Keratinocyte (primary cell): ENCODE results near the gene TMCC2. TPM values are rescaled to one million over a fixed set of nuclear protein-coding genes. Genes with fewer than 3 reads are reported as not detected.

Source experiments
- DNase-seq: peaks from one replicate; pipeline ENCODE4 v3.0.0-alpha.2; 2011; ENCODE audit warnings: low read depth, missing footprints, low spot score
- FAIRE-seq: peaks from 2 replicates; lab custom pipeline; 2011; peaks lifted over from hg19 to GRCh38; lab: Jason Lieb, UNC
- H2AFZ ChIP-seq: 2 replicates; pipeline ENCODE4 v1.6.0; 2012; ENCODE audit warnings: low read length, control low read depth, inconsistent platforms; ENCODE audit not compliant: control insufficient read depth
- H3K27ac ChIP-seq: 2 replicates; pipeline ENCODE4 v1.5.1; 2011; ENCODE audit warnings: low read length; ENCODE audit not compliant: control insufficient read depth, insufficient read depth
- H3K27me3 ChIP-seq: 3 replicates; pipeline ENCODE4 v1.6.0; 2011; ENCODE audit warnings: low read length; ENCODE audit not compliant: control insufficient read depth, insufficient read depth; ENCODE audit errors: extremely low read depth
- H3K36me3 ChIP-seq, 2 experiments: 2 replicates in 1 of 2; 3 replicates in 1 of 2; pipeline ENCODE4 v1.5.1; 2011; ENCODE audit warnings: low read length in 2 of 2, mild to moderate bottlenecking in 1 of 2; ENCODE audit not compliant: control insufficient read depth in 2 of 2, insufficient read depth in 2 of 2; ENCODE audit errors: extremely low read depth in 1 of 2
- H3K4me1 ChIP-seq: 3 replicates; pipeline ENCODE4 v1.5.1; 2011; ENCODE audit warnings: low read length; ENCODE audit not compliant: control insufficient read depth, insufficient read depth; ENCODE audit errors: extremely low read depth
- H3K4me2 ChIP-seq: 3 replicates; pipeline ENCODE4 v1.6.0; 2011; ENCODE audit warnings: low read depth, low read length; ENCODE audit not compliant: control insufficient read depth, insufficient read depth; ENCODE audit errors: extremely low read depth
- H3K4me3 ChIP-seq, 3 experiments: fragments of 200-600 bp in 1 of 3; sonication (generic) in 1 of 3; 2 replicates in 2 of 3; 3 replicates in 1 of 3; pipeline ENCODE4 v1.5.1; 2011 to 2016; ENCODE audit warnings: low read length in 3 of 3, mild to moderate bottlenecking in 3 of 3, control low read depth in 2 of 3, inconsistent platforms in 1 of 3, low read depth in 1 of 3, mixed read lengths in 1 of 3, mixed run types in 1 of 3, moderate library complexity in 1 of 3; ENCODE audit not compliant: control insufficient read depth in 2 of 3, insufficient read depth in 2 of 3; ENCODE audit errors: extremely low read depth in 1 of 3
- H3K79me2 ChIP-seq: 2 replicates; pipeline ENCODE4 v1.6.0; 2012; ENCODE audit warnings: low read length; ENCODE audit not compliant: control insufficient read depth, insufficient read depth
- H3K9ac ChIP-seq: 3 replicates; pipeline ENCODE4 v1.6.0; 2011; ENCODE audit warnings: low read length; ENCODE audit not compliant: control insufficient read depth, insufficient read depth; ENCODE audit errors: extremely low read depth
- H3K9me1 ChIP-seq: 3 replicates; pipeline ENCODE4 v1.6.0; 2011; ENCODE audit warnings: low read length; ENCODE audit not compliant: control insufficient read depth, insufficient read depth; ENCODE audit errors: extremely low read depth
- H3K9me3 ChIP-seq: 2 replicates; pipeline ENCODE4 v1.5.1; 2012; ENCODE audit warnings: low read depth, low read length; ENCODE audit not compliant: control insufficient read depth
- H4K20me1 ChIP-seq: 3 replicates; pipeline ENCODE4 v1.6.0; 2011; ENCODE audit warnings: low read length; ENCODE audit not compliant: control insufficient read depth, insufficient read depth; ENCODE audit errors: extremely low read depth
- CTCF ChIP-seq, 3 experiments: IDR thresholded peaks in 1 of 3; conservative IDR thresholded peaks in 1 of 3; optimal IDR thresholded peaks in 1 of 3; 2 replicates in 2 of 3; 3 replicates in 1 of 3; pipeline versions ENCODE3 to v1.5.1; 2011; ENCODE audit warnings: low read length in 3 of 3, mild to moderate bottlenecking in 3 of 3, moderate library complexity in 2 of 3, control low read depth in 1 of 3, inconsistent platforms in 1 of 3; ENCODE audit not compliant: insufficient read depth in 2 of 3; ENCODE audit errors: extremely low read depth in 1 of 3
- EZH2 ChIP-seq: IDR thresholded peaks from one replicate; pipeline ENCODE4 v1.6.1; 2012; ENCODE audit warnings: inconsistent platforms, mild to moderate bottlenecking, low read length, moderate library complexity
- dilution Hi-C: fragments of 300-500 bp; cut with MboI; formaldehyde crosslinking; loops from one replicate; pipeline ENCODE4 v1.7.0; 2020; ENCODE audit warnings: low sequenced_read_pairs; ENCODE audit not compliant: extremely low pct_ligation_motif_present
- polyA plus RNA-seq, 5 experiments: library from polyadenylated mRNA; depleted of rRNA in 3 of 5; stranded (reverse) in 3 of 5; stranded (forward) in 1 of 5; unstranded in 1 of 5; fragments of >200 nt; gene quantifications; 1 replicate in 1 of 5; 2 replicates in 3 of 5; 3 replicates in 1 of 5; pipeline versions ENCODE4 v1.2.1 to v1.2.3, GENCODE V29; 2011 to 2012; ENCODE audit warnings: missing spikeins in 2 of 5, low read depth in 1 of 5, low replicate concordance in 1 of 5

Gene TMCC2
- polyA plus RNA-seq, 1 donor (not counting 4 experiments of a cell fraction or from before 2014, with no cell fraction given), result 0.60 TPM

DNA sequence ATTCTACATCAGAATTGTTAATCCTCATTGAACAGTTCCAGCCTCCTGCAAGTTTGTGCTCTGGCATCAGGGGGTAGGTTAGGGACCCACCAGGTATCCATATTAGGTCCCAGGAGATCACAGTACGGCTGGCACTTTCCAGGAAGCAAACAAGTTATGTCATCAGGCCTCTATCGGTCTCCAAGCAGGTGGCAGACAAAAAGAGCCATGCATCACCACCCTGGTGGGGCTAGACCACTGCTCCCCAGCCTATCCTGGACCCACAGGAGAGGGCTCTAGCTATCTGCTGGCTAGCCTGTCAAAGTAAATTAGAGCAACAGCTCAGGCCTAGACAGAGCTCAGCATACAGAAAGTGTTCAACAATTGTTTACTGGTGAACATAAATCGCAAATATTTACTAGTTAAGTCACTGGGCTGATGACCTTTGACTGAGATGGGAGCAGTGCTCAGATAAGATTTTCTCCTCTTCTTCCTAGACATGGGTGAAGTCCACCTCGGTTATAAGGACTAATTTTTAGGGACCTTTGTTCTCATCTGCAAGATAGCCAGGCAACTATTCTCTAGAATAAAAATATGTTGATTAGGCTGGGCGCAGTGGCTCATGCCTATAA, 87.4 kb downstream of the TMCC2 start:
- Histone ChIP-seq H3K36me3 (peaks cover 16 to 25% of the 10 kb centered on the region in 2 experiments), H3K4me3 (no peak overlapping the region)

GRCh38 chr1:205316161-205316566, 88.4 kb downstream of the TMCC2 start:
- peak overlapping the region; percentile 97 for H3K4me2 ChIP-seq
- FAIRE-seq, result no peak
- no peak for TF ChIP-seq EZH2
- TF ChIP-seq CTCF (optimal IDR thresholded peaks at IDR 0.05 in 1 of 3, IDR thresholded peaks at IDR 0.05 in 1 of 3, conservative IDR thresholded peaks at IDR 0.05 in 1 of 3; ENCODE audit: extremely low read depth in 1 of 3, insufficient read depth in 2 of 3, low read length in 3 of 3), result no peak

More for the DNA sequence above, 87.4 kb downstream of the TMCC2 start:
- Histone ChIP-seq H3K9ac (no peak overlapping the region), H3K4me1 (peaks cover 42% of the 10 kb centered on the region), H3K27ac (no peak overlapping the region), H3K9me3 (no peaks in the 10 kb centered on the region), H2AFZ (no peak overlapping the region), H3K79me2 (peaks cover 95% of the 10 kb centered on the region), H3K9me1 (no peaks in the 10 kb centered on the region), H4K20me1 (no peaks in the 10 kb centered on the region), H3K4me2 (no peak overlapping the region), H3K27me3 (no peaks in the 10 kb centered on the region)
- FAIRE-seq, result no peak
- dilution Hi-C loops, result no loop called here
- no peak for TF ChIP-seq CTCF (optimal IDR thresholded peaks at IDR 0.05 in 1 of 3, IDR thresholded peaks at IDR 0.05 in 1 of 3, conservative IDR thresholded peaks at IDR 0.05 in 1 of 3; ENCODE audit: extremely low read depth in 1 of 3, insufficient read depth in 2 of 3, low read length in 3 of 3)
- no peak for TF ChIP-seq EZH2
- no peak for DNase-seq

More at GRCh38 chr1:205316161-205316566, 88.4 kb downstream of the TMCC2 start:
- H3K27me3 ChIP-seq, result no peaks in the 10 kb centered on the region
- H3K27ac ChIP-seq, result peak overlapping the region; percentile 8
- H3K9me1 ChIP-seq, result no peaks in the 10 kb centered on the region
- peaks cover 42% of the 10 kb centered on the region for H3K4me1 ChIP-seq
- H3K9me3 ChIP-seq, result no peaks in the 10 kb centered on the region
- no peak overlapping the region for H3K9ac ChIP-seq
- peaks cover 94% of the 10 kb centered on the region for H3K79me2 ChIP-seq
- H2AFZ ChIP-seq, result no peak overlapping the region
- H4K20me1 ChIP-seq, result peaks cover 6% of the 10 kb centered on the region
- dilution Hi-C loops, result no loop called here
- H3K4me3 ChIP-seq, result no peak overlapping the region
- DNase-seq, result no peak
- peaks cover 6 to 15% of the 10 kb centered on the region in 2 experiments for H3K36me3 ChIP-seq
